ENCODE data around the gene ATP11A.

Gene ATP11A

GRCh38 chr13:112899281-112900225 is 209.7 kb downstream of the ATP11A start:
- no peak for DNase-seq

DNA sequence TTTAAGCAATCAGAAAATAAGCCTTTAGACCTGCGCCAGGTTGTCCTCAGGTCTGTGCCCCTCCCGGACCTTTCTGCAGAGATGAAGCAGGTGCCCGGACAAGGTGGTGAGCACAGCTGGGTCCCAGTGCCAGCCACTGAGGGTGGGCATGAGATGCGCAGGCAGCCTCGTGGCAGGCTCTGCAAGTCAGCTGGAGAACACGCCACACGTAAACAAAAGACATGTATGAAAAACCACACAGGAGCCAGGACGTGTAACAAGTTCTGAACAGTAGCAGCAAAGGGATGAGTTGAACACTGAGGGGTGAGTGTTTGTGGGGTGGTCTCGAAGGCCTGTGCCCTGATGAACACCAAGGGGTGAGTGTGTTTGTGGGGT is 210.4 kb downstream of the ATP11A start:
- no peak for DNase-seq

- no peak for DNase-seq
Measured at GRCh38 chr13:112900691-112901091, 210.9 kb downstream of the ATP11A start.

DNA sequence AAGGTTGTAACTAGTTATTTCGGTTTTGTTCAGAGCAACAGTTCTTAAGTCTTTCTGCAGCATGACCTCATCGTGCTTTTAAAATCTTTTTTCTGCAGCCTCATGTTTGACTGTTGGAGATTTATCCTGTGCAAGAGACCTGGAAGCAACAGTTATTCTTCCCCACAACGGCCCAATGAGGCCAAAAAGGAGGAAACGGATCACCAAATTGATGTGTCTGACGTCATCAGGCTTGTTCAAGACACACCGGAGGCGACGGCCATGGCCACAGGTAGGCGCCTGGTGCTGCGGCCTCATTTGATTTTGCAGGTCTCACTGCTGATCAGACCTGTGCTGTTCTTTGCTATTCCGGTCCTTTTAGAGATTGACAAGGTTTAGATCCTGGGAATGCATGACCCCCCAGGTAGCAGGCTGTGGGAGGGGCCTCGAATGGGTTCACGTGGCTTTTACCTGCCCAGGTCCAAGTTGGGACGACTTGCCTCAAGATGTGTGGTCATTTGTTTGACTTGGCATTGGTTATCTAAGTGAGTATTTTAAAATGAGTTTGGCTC is 212.3 kb downstream of the ATP11A start:
- no peak for DNase-seq

GRCh38 chr13:112902669-112903068 is 212.8 kb downstream of the ATP11A start:
- no peak for DNase-seq

DNA sequence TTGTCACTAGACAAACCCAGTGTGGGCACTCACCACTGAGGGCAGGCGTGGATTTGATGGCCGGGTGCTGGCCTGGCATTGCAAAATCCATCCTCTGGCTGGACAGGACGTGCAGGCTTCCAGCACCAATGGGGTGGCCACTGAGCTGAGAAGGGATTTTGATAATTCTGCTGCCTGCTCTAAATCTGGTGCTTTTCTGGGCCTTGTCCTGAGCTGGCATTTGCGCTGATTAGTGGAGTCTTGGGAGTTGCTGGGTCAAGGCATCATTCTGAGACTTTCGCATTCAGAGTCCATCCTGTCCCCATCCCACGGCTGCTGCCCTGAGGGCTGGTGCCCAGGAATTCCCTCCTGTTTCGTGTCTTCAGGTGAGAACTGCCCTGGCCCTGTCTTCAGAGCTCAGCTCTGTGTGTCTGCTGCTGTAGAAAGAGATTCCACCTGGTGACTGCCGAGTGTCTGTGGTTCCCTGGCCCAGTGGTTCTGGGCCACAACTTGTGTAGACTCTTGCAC is 213.3 kb downstream of the ATP11A start:
- DNase-seq = no peak

DNA sequence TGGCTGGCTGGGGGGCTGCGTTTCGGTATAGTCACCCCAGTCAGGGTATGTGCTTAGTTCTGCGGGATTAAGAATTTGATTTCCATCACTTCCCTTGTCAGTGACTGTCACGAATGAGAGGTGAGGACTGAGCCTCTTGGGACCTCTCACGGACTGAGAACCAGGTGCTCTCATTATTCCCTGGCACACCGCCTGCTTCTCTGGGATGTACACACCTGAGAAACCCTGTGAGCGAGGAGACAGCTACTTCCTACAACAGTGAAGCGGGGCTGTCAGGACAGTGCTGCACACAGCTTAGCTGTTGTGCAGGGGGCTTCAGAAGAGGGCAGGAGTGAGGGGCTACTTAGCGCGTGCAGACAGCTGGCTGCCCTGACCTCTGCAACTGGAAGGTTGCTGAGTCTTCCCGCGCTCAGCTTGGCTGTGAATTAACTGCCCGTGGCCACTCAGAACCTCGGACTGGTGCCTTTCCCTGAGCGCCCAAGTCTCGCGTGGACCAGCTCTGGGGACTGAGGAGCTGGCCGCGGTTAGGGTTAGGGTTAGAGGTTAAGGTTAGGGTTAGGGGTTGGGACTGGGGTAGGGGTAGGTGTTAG is 213.9 kb downstream of the ATP11A start:
- no peak for DNase-seq

DNA sequence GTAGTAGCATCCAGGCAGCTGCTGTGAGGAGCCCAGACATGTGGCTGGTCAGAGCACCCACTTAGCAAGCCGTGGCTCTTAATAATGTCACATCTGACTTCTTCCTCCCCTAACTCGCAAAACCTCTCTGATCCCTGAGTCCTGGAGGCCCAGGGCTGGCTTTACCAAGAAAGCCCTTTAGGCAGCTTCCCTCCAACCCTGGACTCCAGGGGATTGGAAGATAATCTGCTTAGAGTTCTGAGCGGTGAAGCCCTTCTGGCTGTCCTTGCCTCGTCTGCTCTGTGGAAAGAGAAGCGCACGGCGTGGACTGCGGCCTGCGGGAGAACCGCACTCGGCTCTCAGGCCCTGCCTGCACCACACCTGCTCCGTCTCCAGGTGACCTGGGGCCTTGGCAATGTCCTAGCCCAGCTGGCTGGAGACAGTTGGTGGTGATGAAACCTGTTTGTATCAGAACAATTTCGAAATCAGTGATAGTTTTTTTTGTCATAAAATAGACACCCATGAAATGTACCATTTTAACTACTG is 214.7 kb downstream of the ATP11A start:
- DNase-seq = no peak

DNA sequence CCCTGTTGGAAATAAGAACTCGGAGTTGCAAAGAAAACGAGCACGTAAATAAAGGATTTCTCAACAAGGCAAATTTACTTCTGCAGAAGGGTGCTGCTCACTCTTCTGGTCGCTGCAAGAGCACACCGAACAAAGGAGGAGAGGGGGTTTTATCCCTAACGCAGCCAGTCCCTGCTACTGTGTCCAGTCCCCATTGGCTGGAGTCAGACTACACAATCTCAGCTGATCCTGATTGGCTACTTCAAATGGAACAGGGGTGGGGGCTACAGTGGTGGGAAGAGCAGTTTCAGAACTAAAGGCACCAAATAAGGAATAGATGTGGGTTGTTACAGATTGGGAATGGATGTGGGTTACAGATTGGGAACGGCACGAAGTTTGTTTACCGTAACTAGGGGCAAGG is 215.2 kb downstream of the ATP11A start:
- no peak for DNase-seq

GRCh38 chr13:112905619-112905989 is 215.8 kb downstream of the ATP11A start:
- no peak for DNase-seq

DNA sequence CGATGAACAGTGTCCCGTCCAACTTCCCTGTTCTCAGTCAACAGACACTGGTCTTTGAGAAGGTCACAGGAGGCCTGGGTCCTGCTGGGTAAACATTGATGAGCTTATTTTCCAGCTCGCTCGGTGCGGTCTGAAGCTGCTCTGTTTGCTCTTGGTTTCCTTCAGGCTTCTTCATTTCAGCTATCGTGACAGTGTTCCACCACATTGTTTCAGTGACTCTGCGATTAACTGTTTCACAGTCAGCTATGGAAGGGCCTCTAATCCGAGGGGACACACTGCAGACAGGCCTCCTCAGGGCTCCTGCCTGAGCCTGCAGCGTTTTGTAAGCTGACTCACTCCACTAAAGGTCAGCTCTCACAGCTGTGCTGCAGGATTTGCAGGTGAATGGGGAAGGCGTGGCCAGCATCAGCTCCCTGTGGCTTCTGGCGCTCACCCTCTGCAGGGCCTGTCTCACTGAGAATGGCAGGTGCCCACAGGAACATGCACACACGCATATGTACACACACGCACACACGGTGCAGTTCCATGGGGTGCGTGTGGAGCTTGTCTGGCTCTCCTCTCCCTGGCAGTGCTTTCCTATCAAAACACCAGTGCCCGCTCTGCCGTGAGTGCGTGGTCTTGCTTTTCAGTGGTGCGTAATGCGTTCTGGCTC is 216.3 kb downstream of the ATP11A start:
- no peak for DNase-seq

DNA sequence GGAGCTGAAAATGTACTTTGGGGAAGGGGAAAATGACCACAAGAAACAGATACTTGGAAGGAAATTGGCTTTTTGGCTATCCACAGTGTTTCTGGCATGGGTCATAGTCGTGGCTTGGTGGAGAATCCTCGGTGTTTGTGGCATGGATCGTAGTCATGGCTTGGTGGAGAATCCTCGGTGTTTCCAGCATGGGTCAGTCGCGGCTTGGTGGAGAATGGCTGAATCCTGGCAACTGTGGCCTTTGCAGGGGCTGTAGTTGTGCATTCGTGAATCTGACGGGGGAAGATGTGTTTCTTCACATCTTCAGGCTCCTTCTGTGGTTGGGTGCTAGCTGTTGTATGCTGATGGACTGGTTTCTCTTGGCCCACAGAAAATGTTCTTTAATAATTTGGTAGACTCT is 217.4 kb downstream of the ATP11A start:
- no peak for DNase-seq

DNA sequence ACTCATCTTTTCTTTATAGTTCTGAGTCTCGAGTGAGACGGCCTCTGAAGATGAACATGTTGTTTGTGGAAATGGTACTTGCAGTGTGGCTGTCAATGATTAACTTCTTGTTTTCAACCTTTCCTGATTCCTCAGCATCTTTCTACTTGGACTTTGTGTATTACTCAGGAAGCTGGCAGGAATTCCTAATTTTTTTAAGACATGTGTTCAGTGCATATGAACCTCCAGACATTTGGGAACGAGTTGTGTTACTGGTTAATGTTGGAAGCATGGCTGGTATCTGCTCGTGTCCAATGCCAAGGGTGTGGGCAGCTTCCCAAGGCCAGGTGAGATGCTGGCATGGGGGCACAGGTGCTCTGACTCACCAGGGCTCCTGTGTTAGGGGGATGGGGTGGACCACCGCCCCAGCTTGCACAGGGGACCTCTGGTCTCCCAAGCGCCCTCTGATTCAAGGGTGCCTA is 218.1 kb downstream of the ATP11A start:
- no peak for DNase-seq

DNA sequence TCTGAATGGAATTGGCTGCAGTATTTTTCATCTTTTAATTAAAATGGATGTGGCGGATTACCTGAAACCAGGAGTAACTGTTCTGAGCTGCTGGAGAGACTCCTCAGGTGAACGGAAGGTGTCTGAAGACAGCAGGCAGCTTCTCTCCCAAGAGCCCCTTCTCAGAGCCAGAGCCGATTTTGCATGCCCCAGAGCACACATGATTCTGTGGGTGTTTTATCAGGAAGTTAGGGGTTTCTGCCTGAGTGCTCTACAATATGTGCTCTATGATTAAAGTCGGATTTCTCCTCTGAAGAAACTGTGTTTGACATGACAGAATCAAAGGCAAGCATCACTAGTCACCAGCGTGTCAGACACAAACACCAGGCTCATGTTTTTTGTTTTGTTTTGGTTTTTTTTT is 218.5 kb downstream of the ATP11A start:
- no peak for DNase-seq

- DNase-seq = no peak
Measured at GRCh38 chr13:112910016-112910415, 220.2 kb downstream of the ATP11A start.

DNA sequence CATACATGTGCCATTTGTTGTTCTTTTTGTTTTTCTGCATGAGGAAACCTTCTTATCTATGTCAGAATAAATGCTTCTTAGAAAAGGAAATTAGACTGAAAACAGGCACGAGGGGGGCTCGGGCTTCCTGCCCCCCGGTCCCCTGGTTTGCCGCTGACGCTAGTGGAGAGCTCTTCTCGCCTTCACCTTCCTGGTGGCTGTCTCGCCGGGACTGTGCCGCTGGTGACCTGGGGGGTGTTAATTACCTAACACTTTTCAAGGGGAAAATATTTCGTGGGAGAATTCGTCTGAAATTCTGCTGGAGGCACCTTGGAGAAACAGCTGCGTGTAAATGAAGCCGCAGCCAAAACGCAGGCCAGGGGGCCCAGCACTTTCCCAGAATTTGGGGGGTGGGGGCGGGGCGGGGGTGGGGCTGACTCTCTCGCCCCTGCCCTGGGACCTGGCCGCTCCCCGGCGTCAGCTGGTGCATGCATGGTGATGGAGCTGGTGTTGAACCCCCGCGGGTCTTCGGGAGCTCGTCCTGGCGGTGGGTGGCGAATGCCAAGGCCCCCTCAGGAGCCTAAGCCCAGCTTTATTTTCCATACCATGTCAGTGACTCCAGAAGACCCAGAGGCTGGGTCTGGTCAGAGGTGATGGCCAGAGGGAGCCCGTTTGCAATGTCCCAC is 220.9 kb downstream of the ATP11A start:
- DNase-seq = no peak

DNA sequence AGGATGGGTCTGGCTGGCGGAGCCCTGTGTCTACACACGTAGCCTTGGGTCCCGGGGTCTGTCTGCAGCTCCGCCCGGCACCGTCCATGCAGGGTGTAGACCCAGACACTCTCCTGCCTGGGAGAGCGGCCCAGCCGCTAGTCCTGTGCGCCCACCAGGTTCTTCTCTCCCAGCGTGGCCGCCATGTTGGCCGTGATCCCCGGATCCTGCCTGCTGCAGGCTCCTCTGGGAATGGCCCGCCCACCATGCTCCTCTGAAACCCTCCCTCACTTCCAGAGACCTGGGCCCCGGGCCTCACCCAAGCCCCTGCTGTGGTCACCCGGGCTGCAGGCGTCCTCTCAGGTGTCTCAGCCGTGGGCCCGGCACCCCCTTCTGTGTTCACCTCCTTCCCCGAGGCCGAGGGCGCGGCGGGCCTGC is 221.5 kb downstream of the ATP11A start:
- DNase-seq = no peak

DNA sequence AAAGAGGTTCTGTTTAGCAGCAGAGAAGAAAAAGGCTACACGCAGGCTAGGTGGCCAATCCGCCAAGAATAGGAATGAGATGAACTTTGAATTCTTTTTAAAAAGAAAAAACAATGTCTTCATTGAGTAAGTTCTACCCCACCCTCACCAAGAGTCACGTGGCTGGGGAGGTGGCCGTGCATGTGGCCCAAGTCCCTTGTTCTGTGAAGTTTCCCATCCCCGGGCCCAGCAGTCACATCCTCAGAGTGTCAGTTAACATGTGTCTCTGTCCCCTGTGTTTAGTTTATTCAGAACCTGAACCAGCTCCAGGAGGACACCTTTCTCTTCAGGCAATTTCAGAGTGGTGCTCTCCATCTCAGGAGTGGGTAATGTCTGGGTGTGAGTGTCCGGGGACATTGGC is 222.0 kb downstream of the ATP11A start:
- DNase-seq = no peak

- no peak for DNase-seq
Measured at GRCh38 chr13:112912726-112913440, 223.0 kb downstream of the ATP11A start.

GRCh38 chr13:112916296-112916695 is 226.5 kb downstream of the ATP11A start:
- DNase-seq = no peak

GRCh38 chr13:112917056-112917664 is 227.3 kb downstream of the ATP11A start:
- no peak for DNase-seq
